ENCODE measurements around the gene FAM120B.

The FAM120B gene

GRCh38 chr6:170268216-170269129 is 38.1 kb upstream of the FAM120B start:
- DNase-seq = no peak

GRCh38 chr6:170269151-170269845 is 37.3 kb upstream of the FAM120B start:
- TF ChIP-seq POLR2A (IDR thresholded peaks at IDR 0.05; ENCODE audit: low read length) (no peak), GATA1 (IDR thresholded peaks at IDR 0.05; ENCODE audit: low read depth, low read length) (no peak)
- DNase-seq = no peak

More at GRCh38 chr6:170268216-170269129, 38.1 kb upstream of the FAM120B start:
- TF ChIP-seq POLR2A (IDR thresholded peaks at IDR 0.05; ENCODE audit: low read length) (no peak), GATA1 (IDR thresholded peaks at IDR 0.05; ENCODE audit: low read depth, low read length) (no peak)

GRCh38 chr6:170269846-170270541 is 36.6 kb upstream of the FAM120B start:
- DNase-seq = no peak
- TF ChIP-seq POLR2A (IDR thresholded peaks at IDR 0.05; ENCODE audit: low read length) (no peak), GATA1 (IDR thresholded peaks at IDR 0.05; ENCODE audit: low read depth, low read length) (no peak)

GRCh38 chr6:170270984-170271593 is 35.5 kb upstream of the FAM120B start:
- DNase-seq = no peak
- TF ChIP-seq POLR2A (IDR thresholded peaks at IDR 0.05; ENCODE audit: low read length) (no peak), GATA1 (IDR thresholded peaks at IDR 0.05; ENCODE audit: low read depth, low read length) (no peak)

GRCh38 chr6:170271771-170272314 is 34.7 kb upstream of the FAM120B start:
- no peak for TF ChIP-seq GATA1 (IDR thresholded peaks at IDR 0.05; ENCODE audit: low read depth, low read length)
- TF ChIP-seq POLR2A (IDR thresholded peaks at IDR 0.05; ENCODE audit: low read length) = no peak
- no peak for DNase-seq

GRCh38 chr6:170272341-170273065 is 34.1 kb upstream of the FAM120B start:
- TF ChIP-seq POLR2A (IDR thresholded peaks at IDR 0.05; ENCODE audit: low read length) = no peak
- no peak for TF ChIP-seq GATA1 (IDR thresholded peaks at IDR 0.05; ENCODE audit: low read depth, low read length)

GRCh38 chr6:170273191-170273590 is 33.4 kb upstream of the FAM120B start:
- no peak for TF ChIP-seq POLR2A (IDR thresholded peaks at IDR 0.05; ENCODE audit: low read length)
- TF ChIP-seq GATA1 (IDR thresholded peaks at IDR 0.05; ENCODE audit: low read depth, low read length) = no peak
- no peak for DNase-seq

More at GRCh38 chr6:170272341-170273065, 34.1 kb upstream of the FAM120B start:
- no peak for DNase-seq

GRCh38 chr6:170273681-170274080 is 32.9 kb upstream of the FAM120B start:
- no peak for DNase-seq
- TF ChIP-seq GATA1 (IDR thresholded peaks at IDR 0.05; ENCODE audit: low read depth, low read length) (no peak), POLR2A (IDR thresholded peaks at IDR 0.05; ENCODE audit: low read length) (no peak)

- no peak for DNase-seq
- TF ChIP-seq POLR2A (IDR thresholded peaks at IDR 0.05; ENCODE audit: low read length) (no peak), GATA1 (IDR thresholded peaks at IDR 0.05; ENCODE audit: low read depth, low read length) (no peak)
These were observed 31.6 kb upstream of the FAM120B start for GRCh38 chr6:170274713-170275560.

GRCh38 chr6:170276369-170277057 is 30.0 kb upstream of the FAM120B start:
- no peak for DNase-seq
- TF ChIP-seq GATA1 (IDR thresholded peaks at IDR 0.05; ENCODE audit: low read depth, low read length) (no peak), POLR2A (IDR thresholded peaks at IDR 0.05; ENCODE audit: low read length) (no peak)
